ENCODE data around the gene RALGDS.

DNA sequence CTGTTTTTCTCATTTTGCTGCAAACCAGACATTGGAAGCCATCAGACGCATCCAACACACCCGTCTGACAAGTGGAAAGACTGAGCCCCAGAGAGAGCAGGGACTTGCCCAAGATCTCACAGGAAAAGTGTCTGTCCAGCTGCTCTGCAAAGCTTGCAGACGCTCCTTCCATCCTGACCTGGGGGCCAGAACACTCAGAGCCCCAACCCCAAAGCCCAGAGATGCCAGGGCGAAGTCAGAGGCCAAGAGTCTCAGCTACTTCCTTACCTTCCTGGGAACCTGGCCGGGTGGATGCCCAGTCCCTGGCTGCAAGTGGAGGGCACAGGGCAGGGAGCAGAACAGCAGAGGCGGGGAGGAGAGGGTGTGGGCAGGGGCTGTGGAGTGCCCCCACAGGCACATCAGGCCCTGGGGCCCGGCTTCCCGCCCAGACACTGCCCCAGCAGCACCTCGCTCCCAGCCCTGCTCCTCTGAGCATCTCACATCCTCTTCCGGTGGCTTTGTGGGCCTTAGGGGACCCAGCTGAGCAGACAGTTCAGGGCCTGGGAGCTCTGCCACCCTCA lies 9.7 kb upstream of the RALGDS start:
- TF ChIP-seq, protein P1, sequence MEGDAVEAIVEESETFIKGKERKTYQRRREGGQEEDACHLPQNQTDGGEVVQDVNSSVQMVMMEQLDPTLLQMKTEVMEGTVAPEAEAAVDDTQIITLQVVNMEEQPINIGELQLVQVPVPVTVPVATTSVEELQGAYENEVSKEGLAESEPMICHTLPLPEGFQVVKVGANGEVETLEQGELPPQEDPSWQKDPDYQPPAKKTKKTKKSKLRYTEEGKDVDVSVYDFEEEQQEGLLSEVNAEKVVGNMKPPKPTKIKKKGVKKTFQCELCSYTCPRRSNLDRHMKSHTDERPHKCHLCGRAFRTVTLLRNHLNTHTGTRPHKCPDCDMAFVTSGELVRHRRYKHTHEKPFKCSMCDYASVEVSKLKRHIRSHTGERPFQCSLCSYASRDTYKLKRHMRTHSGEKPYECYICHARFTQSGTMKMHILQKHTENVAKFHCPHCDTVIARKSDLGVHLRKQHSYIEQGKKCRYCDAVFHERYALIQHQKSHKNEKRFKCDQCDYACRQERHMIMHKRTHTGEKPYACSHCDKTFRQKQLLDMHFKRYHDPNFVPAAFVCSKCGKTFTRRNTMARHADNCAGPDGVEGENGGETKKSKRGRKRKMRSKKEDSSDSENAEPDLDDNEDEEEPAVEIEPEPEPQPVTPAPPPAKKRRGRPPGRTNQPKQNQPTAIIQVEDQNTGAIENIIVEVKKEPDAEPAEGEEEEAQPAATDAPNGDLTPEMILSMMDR (IDR thresholded peaks at IDR 0.05), result no peak
- no peak for TF ChIP-seq EZH2 (IDR thresholded peaks at IDR 0.05; ENCODE audit: borderline replicate concordance, insufficient read depth, low read depth, low read length, poor library complexity, severe bottlenecking)
